GM12878 (cell line): ENCODE measurements around the gene SEMA4A. TPM values are rescaled to one million over a fixed set of nuclear protein-coding genes. Genes with fewer than 3 reads are reported as not detected.

Experiments
- ETV6 ChIP-seq, 2 experiments: fragments of 450-650 bp in 1 of 2; IDR thresholded peaks in 1 of 2; conservative IDR thresholded peaks in 1 of 2; 2 replicates each; pipeline ENCODE4 v1.6.1; 2014; ENCODE audit warnings: antibody characterized with exemption in 1 of 2, borderline replicate concordance in 1 of 2, low read depth in 1 of 2, mild to moderate bottlenecking in 1 of 2, moderate library complexity in 1 of 2
- IKZF1 ChIP-seq: fragments of 450-650 bp; conservative IDR thresholded peaks from 2 replicates; pipeline ENCODE4 v1.6.1; 2017; ENCODE audit warnings: antibody characterized with exemption, mild to moderate bottlenecking
- IRF4 ChIP-seq: IDR thresholded peaks from 2 replicates; pipeline ENCODE4 v1.6.1; 2011; ENCODE audit warnings: low read depth, low read length
- PAX5 ChIP-seq: IDR thresholded peaks from 2 replicates; pipeline ENCODE4 v1.6.1; 2011; ENCODE audit warnings: low read depth, low read length, borderline replicate concordance
- PML ChIP-seq: IDR thresholded peaks from 2 replicates; pipeline ENCODE4 v1.6.1; 2012; ENCODE audit warnings: low read length, inconsistent platforms
- RAD21 ChIP-seq: IDR thresholded peaks from 2 replicates; pipeline ENCODE4 v1.6.1; 2011; ENCODE audit warnings: mild to moderate bottlenecking, low read depth, low read length, moderate library complexity; ENCODE audit not compliant: insufficient read depth
- STAT1 ChIP-seq: fragments of 450-650 bp; conservative IDR thresholded peaks from 2 replicates; pipeline ENCODE4 v1.6.1; 2014; ENCODE audit warnings: antibody characterized with exemption, mild to moderate bottlenecking
- ZZZ3 ChIP-seq: IDR thresholded peaks from 2 replicates; pipeline ENCODE4 v1.6.1; 2011; ENCODE audit warnings: low read depth; ENCODE audit not compliant: control insufficient read depth, insufficient read length
- polyA plus RNA-seq, 11 experiments: library from polyadenylated mRNA; depleted of rRNA in 4 of 11; unstranded in 6 of 11; stranded (reverse) in 5 of 11; fragments of >200 nt; fragmentation: Nextera tagmentation in 4 of 11; fragmentation: Illumina TruSeq in 1 of 11; extraction: Ambion mirVana in 4 of 11; extraction: Trizol in 1 of 11; gene quantifications; 1 replicate in 1 of 11; 2 replicates in 10 of 11; pipeline versions ENCODE4 v1.2.1 to v1.2.3, GENCODE V29; 2011 to 2016; ENCODE audit warnings: inconsistent platforms in 2 of 11, missing spikeins in 2 of 11, low read depth in 1 of 11
- total RNA-seq, 4 experiments: library from RNA; depleted of rRNA in 3 of 4; stranded (reverse); fragments of >200 nt in 3 of 4; fragmentation: Illumina TruSeq in 1 of 4; extraction: Trizol in 1 of 4; gene quantifications; 2 replicates each; pipeline versions ENCODE4 v1.2.1 to v1.2.3, GENCODE V29; 2013 to 2021
- TF ChIP-seq, protein P1 (sequence below): fragments of 450-650 bp; IDR thresholded peaks from 2 replicates; pipeline ENCODE4 v1.6.1; 2017; ENCODE audit warnings: mild to moderate bottlenecking
- TF ChIP-seq, protein P2 (sequence below), 3 experiments: IDR thresholded peaks in 2 of 3; conservative IDR thresholded peaks in 1 of 3; 2 replicates each; pipeline ENCODE4 v1.5.1; 2011; ENCODE audit warnings: low read depth in 3 of 3, low read length in 3 of 3, mild to moderate bottlenecking in 3 of 3, control low read depth in 2 of 3, moderate library complexity in 2 of 3, inconsistent platforms in 1 of 3, mixed read lengths in 1 of 3; ENCODE audit not compliant: control insufficient read depth in 2 of 3, insufficient read depth in 1 of 3; ENCODE audit errors: extremely low read depth in 1 of 3
- TF ChIP-seq, protein P3 (sequence below): fragments of 450-650 bp; formaldehyde crosslinking; IDR thresholded peaks from 2 replicates; pipeline ENCODE4 v1.4.0; 2020; ENCODE audit warnings: mild to moderate bottlenecking, moderate library complexity
- TF ChIP-seq, protein P4 (sequence below): fragments of 450-650 bp; IDR thresholded peaks from 2 replicates; pipeline ENCODE4 v1.6.1; 2017; ENCODE audit warnings: mild to moderate bottlenecking, moderate library complexity
- TF ChIP-seq, protein P5 (sequence below): IDR thresholded peaks from 2 replicates; pipeline ENCODE4 v1.6.1; 2012; ENCODE audit warnings: low read depth, low read length, improper control_type of control experiment
- TF ChIP-seq, protein P6 (sequence below): fragments of 450-650 bp; IDR thresholded peaks from 2 replicates; pipeline ENCODE4 v1.6.1; 2016; ENCODE audit warnings: mild to moderate bottlenecking

The SEMA4A gene
- total and polyA plus RNA-seq, 10 of the 15 experiments (the other 5 are each of a cell fraction or from before 2014, with no cell fraction given), result 2.6 to 64.2 (median 32.8) TPM

DNA sequence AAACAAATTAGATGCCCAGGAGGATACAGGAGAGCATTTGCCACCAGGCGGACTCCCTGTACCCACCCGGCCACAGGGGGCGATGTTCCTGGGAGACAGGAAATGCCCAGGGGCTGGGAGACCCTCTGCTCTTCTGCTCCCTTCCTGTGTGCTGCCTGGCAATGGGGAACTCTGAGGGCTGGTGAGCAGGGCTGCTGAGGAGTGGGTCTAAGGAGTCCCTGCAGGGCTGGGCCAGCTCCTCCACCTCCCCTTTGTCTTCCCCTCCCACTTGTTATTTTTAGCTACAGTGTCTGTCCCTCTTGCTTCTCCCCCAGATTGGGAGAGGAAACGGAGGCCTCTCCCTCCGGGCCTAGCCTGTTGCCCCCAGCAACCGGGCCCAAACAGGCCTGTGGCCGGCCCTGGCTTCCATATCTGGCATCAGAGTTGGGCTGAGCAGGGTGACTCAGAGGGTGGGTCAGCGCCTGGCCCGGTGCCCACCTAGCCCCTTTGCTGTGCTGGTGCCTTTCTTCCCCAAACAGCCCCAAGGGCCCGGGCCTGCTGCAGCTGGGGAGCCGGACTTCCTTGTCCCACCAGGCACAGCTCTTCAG is 27.2 kb upstream of the SEMA4A start (continued):
- TF ChIP-seq, protein P1, sequence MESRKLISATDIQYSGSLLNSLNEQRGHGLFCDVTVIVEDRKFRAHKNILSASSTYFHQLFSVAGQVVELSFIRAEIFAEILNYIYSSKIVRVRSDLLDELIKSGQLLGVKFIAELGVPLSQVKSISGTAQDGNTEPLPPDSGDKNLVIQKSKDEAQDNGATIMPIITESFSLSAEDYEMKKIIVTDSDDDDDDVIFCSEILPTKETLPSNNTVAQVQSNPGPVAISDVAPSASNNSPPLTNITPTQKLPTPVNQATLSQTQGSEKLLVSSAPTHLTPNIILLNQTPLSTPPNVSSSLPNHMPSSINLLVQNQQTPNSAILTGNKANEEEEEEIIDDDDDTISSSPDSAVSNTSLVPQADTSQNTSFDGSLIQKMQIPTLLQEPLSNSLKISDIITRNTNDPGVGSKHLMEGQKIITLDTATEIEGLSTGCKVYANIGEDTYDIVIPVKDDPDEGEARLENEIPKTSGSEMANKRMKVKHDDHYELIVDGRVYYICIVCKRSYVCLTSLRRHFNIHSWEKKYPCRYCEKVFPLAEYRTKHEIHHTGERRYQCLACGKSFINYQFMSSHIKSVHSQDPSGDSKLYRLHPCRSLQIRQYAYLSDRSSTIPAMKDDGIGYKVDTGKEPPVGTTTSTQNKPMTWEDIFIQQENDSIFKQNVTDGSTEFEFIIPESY, result no peak
- TF ChIP-seq, protein P2, sequence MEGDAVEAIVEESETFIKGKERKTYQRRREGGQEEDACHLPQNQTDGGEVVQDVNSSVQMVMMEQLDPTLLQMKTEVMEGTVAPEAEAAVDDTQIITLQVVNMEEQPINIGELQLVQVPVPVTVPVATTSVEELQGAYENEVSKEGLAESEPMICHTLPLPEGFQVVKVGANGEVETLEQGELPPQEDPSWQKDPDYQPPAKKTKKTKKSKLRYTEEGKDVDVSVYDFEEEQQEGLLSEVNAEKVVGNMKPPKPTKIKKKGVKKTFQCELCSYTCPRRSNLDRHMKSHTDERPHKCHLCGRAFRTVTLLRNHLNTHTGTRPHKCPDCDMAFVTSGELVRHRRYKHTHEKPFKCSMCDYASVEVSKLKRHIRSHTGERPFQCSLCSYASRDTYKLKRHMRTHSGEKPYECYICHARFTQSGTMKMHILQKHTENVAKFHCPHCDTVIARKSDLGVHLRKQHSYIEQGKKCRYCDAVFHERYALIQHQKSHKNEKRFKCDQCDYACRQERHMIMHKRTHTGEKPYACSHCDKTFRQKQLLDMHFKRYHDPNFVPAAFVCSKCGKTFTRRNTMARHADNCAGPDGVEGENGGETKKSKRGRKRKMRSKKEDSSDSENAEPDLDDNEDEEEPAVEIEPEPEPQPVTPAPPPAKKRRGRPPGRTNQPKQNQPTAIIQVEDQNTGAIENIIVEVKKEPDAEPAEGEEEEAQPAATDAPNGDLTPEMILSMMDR (IDR thresholded peaks at IDR 0.05 in 2 of 3, conservative IDR thresholded peaks at IDR 0.05 in 1 of 3; ENCODE audit: control insufficient read depth in 2 of 3, extremely low read depth in 1 of 3, insufficient read depth in 1 of 3, low read depth in 3 of 3, low read length in 3 of 3), result peak; percentile 34 to 51 (median 49)
- TF ChIP-seq, protein P3, sequence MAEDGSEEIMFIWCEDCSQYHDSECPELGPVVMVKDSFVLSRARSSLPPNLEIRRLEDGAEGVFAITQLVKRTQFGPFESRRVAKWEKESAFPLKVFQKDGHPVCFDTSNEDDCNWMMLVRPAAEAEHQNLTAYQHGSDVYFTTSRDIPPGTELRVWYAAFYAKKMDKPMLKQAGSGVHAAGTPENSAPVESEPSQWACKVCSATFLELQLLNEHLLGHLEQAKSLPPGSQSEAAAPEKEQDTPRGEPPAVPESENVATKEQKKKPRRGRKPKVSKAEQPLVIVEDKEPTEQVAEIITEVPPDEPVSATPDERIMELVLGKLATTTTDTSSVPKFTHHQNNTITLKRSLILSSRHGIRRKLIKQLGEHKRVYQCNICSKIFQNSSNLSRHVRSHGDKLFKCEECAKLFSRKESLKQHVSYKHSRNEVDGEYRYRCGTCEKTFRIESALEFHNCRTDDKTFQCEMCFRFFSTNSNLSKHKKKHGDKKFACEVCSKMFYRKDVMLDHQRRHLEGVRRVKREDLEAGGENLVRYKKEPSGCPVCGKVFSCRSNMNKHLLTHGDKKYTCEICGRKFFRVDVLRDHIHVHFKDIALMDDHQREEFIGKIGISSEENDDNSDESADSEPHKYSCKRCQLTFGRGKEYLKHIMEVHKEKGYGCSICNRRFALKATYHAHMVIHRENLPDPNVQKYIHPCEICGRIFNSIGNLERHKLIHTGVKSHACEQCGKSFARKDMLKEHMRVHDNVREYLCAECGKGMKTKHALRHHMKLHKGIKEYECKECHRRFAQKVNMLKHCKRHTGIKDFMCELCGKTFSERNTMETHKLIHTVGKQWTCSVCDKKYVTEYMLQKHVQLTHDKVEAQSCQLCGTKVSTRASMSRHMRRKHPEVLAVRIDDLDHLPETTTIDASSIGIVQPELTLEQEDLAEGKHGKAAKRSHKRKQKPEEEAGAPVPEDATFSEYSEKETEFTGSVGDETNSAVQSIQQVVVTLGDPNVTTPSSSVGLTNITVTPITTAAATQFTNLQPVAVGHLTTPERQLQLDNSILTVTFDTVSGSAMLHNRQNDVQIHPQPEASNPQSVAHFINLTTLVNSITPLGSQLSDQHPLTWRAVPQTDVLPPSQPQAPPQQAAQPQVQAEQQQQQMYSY (CRISPR knock-in tag), result no peak
- TF ChIP-seq, protein P4, sequence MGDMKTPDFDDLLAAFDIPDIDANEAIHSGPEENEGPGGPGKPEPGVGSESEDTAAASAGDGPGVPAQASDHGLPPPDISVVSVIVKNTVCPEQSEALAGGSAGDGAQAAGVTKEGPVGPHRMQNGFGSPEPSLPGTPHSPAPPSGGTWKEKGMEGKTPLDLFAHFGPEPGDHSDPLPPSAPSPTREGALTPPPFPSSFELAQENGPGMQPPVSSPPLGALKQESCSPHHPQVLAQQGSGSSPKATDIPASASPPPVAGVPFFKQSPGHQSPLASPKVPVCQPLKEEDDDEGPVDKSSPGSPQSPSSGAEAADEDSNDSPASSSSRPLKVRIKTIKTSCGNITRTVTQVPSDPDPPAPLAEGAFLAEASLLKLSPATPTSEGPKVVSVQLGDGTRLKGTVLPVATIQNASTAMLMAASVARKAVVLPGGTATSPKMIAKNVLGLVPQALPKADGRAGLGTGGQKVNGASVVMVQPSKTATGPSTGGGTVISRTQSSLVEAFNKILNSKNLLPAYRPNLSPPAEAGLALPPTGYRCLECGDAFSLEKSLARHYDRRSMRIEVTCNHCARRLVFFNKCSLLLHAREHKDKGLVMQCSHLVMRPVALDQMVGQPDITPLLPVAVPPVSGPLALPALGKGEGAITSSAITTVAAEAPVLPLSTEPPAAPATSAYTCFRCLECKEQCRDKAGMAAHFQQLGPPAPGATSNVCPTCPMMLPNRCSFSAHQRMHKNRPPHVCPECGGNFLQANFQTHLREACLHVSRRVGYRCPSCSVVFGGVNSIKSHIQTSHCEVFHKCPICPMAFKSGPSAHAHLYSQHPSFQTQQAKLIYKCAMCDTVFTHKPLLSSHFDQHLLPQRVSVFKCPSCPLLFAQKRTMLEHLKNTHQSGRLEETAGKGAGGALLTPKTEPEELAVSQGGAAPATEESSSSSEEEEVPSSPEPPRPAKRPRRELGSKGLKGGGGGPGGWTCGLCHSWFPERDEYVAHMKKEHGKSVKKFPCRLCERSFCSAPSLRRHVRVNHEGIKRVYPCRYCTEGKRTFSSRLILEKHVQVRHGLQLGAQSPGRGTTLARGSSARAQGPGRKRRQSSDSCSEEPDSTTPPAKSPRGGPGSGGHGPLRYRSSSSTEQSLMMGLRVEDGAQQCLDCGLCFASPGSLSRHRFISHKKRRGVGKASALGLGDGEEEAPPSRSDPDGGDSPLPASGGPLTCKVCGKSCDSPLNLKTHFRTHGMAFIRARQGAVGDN, result peak; percentile 27; the same call in 1 of the 2 replicates
- TF ChIP-seq ZZZ3, result no peak
- TF ChIP-seq, protein P5, sequence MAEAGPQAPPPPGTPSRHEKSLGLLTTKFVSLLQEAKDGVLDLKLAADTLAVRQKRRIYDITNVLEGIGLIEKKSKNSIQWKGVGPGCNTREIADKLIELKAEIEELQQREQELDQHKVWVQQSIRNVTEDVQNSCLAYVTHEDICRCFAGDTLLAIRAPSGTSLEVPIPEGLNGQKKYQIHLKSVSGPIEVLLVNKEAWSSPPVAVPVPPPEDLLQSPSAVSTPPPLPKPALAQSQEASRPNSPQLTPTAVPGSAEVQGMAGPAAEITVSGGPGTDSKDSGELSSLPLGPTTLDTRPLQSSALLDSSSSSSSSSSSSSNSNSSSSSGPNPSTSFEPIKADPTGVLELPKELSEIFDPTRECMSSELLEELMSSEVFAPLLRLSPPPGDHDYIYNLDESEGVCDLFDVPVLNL, result no peak
- TF ChIP-seq PML, result no peak
- TF ChIP-seq IRF4, result 0 out of 2 replicates have a peak, but pooled peaks have one; percentile 9
- TF ChIP-seq, protein P6, sequence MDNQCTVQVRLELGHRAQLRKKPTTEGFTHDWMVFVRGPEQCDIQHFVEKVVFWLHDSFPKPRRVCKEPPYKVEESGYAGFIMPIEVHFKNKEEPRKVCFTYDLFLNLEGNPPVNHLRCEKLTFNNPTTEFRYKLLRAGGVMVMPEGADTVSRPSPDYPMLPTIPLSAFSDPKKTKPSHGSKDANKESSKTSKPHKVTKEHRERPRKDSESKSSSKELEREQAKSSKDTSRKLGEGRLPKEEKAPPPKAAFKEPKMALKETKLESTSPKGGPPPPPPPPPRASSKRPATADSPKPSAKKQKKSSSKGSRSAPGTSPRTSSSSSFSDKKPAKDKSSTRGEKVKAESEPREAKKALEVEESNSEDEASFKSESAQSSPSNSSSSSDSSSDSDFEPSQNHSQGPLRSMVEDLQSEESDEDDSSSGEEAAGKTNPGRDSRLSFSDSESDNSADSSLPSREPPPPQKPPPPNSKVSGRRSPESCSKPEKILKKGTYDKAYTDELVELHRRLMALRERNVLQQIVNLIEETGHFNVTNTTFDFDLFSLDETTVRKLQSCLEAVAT, result no peak
- peak; percentile 58 for TF ChIP-seq IKZF1
- TF ChIP-seq STAT1, result no peak
- TF ChIP-seq RAD21, result no peak
- TF ChIP-seq PAX5, result no peak; the same call in 1 of the 2 replicates
- TF ChIP-seq ETV6 (conservative IDR thresholded peaks at IDR 0.05 in 1 of 2, IDR thresholded peaks at IDR 0.05 in 1 of 2; ENCODE audit: borderline replicate concordance in 1 of 2, low read depth in 1 of 2), result no peak
